Subcutaneous preadipocyte (primary cell): Measurements from ENCODE around the gene ELP2. TPM values are rescaled to one million over a fixed set of nuclear protein-coding genes. Genes with fewer than 3 reads are reported as not detected.

ENCODE experiments used
- total RNA-seq: library from RNA; depleted of rRNA; stranded (reverse); fragments of >200 nt; gene quantifications from 2 replicates; pipeline ENCODE4 v1.2.3, GENCODE V29; 2012

ELP2 gene
- 77.2 and 90.9 TPM in 2 replicates for total RNA-seq

GRCh38 chr18:36129300-36130038 is at the start of gene ELP2, which contains the start of gene SLC39A6:
Gene ELP2, plus strand, starts transcription at chr18:36129899. Its CDS starts 35 bp downstream, at chr18:36129934.
Gene SLC39A6, minus strand, starts transcription at chr18:36129340. Its CDS starts 2,333 bp downstream, at chr18:36127007.

GRCh38 chr18:36187193-36187825 is 57.6 kb downstream of the ELP2 start, which contains the start of gene MOCOS:
Gene MOCOS, plus strand, starts transcription at chr18:36187497. Its CDS starts 43 bp downstream, at chr18:36187540.

Other genes starting within 250 kb of the ELP2 start
- 30.1 and 45.9 TPM in 2 replicates for gene RPRD1A, start 62.3 kb upstream of the ELP2 start, total RNA-seq
- 67.2 and 74.5 TPM in 2 replicates for gene SLC39A6, start 559 bp upstream of the ELP2 start, total RNA-seq
- 8.8 and 12.3 TPM in 2 replicates for gene MOCOS, start 57.6 kb downstream of the ELP2 start, total RNA-seq
- 1.1 and 1.6 TPM in 2 replicates for gene FHOD3, start 167.8 kb downstream of the ELP2 start, total RNA-seq